ENCODE results near the gene ADARB2.

GRCh38 chr10:1378473-1378872 is 358.9 kb downstream of the ADARB2 start:
- TF ChIP-seq NFIC (IDR thresholded peaks at IDR 0.05) (no peak), CREB1 (IDR thresholded peaks at IDR 0.05; ENCODE audit: low read depth) (no peak), RAD21 (IDR thresholded peaks at IDR 0.05; ENCODE audit: low read depth) (no peak), MAX (IDR thresholded peaks at IDR 0.05) (no peak), EGR1 (IDR thresholded peaks at IDR 0.05) (no peak), REST (IDR thresholded peaks at IDR 0.05; ENCODE audit: low read depth) (no peak)

Data from Ishikawa (cell line).